ENCODE results near the gene FAM193A.
"Not testable (repeated sequence)": the region's sequence is repeated elsewhere in the genome, so short reads cannot be mapped to it uniquely, and the experiment has no call there.

Gene FAM193A, protein sequence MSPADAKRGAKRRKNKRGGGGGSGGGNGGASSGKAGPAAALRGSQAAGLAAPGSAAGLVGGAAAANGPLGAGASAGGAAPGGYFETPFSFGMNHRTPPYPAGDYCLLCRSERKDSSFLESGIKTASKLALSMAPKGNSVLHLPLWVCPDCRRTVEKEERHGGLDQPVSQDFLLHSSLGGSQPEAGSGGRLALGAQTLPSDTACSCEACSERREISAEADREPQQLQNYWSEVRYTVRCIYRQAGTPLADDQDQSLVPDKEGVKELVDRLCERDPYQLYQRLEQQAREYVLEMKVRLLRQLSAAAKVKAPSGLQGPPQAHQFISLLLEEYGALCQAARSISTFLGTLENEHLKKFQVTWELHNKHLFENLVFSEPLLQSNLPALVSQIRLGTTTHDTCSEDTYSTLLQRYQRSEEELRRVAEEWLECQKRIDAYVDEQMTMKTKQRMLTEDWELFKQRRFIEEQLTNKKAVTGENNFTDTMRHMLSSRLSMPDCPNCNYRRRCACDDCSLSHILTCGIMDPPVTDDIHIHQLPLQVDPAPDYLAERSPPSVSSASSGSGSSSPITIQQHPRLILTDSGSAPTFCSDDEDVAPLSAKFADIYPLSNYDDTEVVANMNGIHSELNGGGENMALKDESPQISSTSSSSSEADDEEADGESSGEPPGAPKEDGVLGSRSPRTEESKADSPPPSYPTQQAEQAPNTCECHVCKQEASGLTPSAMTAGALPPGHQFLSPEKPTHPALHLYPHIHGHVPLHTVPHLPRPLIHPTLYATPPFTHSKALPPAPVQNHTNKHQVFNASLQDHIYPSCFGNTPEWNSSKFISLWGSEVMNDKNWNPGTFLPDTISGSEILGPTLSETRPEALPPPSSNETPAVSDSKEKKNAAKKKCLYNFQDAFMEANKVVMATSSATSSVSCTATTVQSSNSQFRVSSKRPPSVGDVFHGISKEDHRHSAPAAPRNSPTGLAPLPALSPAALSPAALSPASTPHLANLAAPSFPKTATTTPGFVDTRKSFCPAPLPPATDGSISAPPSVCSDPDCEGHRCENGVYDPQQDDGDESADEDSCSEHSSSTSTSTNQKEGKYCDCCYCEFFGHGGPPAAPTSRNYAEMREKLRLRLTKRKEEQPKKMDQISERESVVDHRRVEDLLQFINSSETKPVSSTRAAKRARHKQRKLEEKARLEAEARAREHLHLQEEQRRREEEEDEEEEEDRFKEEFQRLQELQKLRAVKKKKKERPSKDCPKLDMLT (N-terminal part only)

DNA sequence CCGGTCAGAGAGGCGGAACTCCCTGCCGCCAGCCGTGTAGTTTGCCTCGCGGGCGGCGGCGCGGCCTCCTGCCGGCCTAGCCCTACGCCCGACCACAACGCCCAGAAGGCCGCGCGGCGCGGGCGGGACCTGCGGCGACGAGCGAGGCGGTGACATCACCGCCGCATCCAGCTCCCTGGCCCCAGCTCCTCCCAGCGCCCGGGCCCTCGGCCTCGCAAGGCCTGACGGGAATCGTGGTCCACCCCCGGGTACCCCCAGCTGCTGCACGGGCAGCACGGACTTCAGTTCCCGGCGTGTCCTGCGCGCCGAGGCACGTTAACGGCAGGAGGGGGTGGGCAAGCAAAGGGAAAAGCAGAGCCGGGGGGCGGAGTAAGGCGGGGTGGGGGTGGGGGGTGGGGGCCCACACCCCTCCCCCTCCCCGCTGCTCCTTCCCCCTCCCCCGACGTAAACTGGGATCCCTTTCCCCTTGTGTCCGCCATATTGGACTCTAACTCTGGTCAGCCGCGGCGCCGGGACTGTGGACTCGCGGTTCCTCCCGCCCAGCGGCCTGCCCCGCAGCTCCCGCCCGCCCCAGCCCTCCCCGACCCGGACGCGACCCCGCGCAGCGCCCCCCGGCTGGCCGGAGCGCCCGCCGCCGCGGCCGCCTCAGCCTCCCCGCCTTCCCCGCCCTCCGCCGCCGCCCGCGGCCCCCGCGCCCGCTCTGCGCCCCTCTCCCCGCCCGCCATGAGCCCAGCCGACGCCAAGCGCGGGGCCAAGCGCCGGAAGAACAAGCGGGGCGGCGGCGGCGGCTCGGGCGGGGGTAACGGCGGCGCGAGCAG lies at the start of gene FAM193A:
Gene FAM193A, plus strand, starts transcription at position 455 of the 818 bp plus-strand sequence. Its CDS starts 269 bp downstream, at position 724.
- peak; percentile 99 for DNase-seq

DNA sequence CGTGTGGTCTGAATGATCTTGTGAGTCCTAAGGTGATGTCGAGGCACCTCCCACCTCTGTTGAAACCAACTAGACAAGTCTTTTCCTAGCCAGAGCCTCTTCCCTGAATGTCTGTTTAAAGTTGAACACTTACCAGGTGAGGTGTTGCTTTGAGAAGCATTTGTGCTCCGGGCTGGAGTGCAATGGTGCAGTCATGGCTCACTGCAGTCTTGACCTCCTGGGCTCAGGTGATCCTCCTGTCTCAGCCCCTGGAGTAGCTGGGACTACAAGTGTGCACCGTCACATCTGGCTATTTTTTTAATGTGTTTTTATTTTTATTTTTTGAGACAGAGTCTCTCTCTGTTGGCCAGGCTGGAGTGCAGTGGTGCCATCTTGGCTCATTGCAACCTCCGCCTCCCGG lies 49.5 kb upstream of the FAM193A start:
- DNase-seq, result no peak

DNA sequence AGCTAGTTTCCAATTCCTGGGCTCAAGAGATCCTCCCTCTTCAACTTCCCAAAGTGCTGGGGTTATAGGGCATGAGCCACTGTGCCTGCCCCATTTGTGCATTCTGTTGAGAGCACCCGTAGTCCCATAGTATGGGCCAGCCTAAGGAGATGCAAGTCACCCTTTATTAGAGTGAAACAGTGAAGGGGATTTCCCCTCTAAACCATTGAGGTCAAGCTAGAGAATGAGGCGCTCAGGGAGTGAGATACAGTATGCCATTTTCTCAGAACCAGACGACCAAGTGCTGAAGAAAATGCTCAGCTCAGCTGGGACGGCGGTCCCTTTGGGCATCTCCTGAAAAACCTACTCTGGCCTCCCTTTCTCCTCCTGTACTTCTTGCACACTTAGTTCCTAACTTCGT lies 48.8 kb upstream of the FAM193A start:
- no peak for DNase-seq

DNA sequence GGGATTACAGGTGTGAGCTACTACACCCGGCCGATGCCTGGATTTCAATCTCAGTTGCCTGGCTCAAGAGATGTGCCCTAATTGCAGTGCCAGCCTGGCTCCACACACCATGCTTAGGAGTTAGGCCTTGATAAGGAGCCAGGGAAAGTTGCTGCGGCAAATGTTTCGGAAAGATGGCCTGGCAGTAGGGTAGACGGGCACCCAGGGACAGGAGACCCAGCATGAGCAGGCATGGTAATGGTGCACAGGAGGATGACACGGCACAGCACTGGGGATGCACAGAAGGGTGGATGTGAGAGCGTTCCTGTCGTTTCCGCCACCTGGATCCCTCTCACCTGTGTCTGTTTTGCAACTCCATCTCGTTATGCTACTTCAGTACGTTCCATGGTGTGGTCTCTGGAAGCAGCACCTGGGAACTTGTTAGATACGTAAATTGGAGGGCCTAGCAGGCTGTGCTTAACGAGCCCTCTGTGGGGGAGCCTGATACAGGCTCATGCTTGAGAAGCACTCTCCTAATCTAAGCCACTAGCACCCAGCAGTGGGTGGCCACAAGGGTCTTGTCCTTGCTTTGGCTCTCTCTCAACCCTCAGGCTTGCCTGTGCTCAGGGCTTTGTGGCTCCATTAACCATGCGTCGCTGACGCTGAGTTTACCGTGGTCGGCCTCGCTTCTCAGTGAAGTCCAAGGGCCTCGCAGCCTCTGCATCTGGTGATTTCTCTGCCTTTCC lies 47.2 kb upstream of the FAM193A start:
- no peak for DNase-seq

DNA sequence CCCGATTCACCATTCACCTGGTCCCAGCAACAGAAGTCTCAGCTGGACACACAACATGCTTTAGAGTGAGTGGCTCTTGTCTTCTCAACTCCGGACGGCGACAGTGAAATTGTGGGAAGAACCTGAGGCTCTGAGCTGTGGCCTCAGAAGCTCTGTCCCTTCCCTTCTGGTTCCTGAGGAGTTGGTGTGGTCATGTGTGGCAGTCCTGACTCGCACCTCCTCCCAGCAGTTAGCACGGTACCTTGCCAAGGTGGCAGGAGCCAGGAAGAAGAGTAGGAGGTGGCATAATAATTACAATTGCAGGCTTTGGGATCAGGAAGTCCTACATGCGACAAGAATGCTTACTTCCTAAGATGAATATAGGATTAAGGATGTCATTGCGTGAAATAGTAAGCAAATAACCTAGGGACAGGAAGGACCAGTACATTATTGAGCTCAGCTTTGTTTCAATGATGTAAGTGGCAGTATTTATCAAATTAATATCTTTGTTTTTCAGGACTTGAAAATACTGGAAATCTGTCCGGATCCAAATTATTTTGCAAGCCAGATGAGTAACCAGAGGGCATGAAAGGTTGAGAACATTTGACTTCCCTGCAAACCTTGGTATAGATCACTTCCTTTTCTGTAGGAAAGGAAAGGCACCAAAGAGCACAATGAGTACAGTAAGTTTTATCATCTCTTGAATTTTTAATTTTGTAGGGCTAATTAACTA lies 46.5 kb upstream of the FAM193A start:
- no peak for DNase-seq

DNA sequence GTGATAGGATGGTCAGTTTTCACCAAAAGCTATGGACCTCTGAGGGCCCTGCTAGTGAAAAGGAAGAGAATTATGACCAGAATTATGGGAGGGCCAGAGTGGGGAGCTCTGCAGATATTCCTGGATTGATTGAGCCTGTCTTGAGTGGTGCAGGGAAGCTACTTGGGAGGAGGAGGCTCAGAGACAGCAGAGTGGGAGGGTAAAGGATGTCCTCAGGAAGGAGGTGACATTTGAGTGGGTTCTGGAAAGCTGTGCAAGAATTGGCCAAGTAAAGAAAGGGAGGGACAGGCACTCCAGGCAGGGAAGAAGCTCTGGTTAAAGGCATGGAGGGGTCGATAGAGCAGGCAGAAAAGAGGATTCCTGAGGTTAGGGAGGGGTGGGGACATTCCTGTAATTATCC lies 43.5 kb upstream of the FAM193A start:
- no peak for DNase-seq

DNA sequence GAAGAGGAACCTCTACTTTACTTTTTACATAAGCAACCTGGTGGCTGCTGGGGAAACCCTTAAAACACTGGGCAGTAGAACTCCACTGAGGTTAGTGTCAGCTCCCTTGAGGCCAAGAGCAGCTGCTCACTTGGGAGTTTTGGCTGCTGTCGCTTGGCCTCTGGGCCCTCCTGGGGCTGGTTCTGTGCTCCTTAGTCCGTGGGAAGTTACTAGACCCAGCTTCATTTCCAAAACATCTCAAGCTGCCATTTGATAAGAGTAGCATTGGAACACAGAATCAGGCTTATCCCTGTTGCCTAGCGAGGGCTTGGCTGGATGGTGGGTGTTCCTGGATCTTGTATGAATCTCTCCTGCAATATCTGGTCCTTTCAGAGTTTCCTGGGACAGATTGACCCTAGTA lies 41.5 kb upstream of the FAM193A start:
- DNase-seq, result no peak

DNA sequence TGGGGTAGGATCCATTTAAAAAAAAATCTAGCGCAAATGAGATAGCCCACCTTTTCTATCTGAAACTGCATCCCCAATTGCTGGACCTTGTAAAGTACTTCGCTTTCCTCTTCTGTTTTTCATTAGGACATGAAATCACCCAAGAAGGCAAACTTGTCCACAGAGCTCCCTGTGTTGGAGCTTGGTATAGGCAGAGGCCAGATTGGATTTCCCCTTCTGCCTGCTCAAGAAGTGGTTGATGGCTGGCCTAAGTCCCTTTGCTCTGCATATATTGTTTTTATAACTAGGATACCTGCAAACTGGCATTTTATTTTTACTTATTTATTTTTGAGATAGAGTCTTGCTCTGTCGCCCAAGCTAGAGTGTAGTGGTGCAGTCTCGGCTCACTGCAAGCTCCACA lies 39.1 kb upstream of the FAM193A start:
- no peak for DNase-seq

DNA sequence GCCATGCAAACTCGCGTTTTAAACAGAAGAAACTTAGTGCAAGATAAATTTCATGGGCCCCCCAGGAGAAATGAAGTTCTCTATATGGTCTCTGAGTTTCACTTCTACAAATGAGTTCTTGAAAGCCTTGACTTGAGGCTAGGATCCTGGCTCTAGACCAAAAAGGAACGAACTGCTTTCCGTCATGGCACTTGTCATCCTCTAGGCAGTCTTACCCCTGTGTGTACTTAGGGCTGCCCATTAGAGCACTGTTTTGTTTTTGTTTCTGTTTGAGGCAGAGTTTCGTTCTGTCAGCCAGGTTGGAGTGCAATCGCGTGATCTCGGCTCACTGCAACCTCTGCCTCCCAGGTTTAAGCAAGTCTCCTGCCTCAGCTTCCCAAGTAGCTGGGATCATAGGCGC lies 38.5 kb upstream of the FAM193A start:
- DNase-seq, result no peak

DNA sequence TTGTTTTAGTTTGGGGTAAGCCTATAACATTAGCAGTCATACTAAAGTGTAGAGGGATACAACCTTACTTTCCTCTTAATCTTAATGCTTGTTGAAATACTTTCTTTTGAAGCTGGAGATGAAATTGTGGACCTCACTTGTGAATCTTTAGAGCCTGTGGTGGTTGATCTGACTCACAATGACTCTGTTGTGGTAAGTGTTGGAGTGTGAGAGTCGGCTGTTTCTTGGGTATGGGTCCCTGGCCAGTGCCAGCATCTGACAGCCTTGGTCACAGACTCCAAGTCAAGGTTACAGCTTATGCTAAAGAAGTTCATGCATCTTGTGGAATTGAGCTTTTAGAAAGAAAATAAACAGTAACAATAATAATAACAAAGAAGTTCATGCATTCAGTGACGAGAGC lies 35.9 kb upstream of the FAM193A start:
- DNase-seq, result no peak

DNA sequence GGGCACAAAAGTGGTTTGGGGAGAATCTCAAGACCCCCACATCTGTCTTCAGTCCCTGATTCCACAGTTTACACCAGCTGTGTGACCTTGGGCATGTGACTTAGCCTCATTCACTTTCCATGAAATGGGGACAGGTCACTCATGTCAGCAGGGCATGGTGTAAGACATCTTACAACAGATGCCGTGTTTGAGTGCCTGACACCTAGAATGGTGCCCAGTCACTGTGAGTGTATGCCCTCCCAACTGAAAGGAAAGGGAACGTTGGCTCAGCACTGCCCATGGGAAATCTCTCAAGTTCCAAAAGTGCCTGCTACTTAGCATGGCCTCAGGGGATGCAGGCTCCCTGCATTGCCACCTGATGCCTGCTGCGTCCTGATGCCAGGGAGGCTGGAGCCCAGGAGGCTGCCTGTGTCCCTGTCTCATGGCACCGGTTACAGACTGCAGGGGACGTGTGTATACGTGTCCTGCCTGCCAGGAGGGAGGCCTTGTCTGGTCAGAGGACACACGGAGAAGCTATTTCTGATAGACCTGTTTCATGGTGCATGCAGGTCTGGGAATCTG lies 35.3 kb upstream of the FAM193A start:
- DNase-seq, result no peak

DNA sequence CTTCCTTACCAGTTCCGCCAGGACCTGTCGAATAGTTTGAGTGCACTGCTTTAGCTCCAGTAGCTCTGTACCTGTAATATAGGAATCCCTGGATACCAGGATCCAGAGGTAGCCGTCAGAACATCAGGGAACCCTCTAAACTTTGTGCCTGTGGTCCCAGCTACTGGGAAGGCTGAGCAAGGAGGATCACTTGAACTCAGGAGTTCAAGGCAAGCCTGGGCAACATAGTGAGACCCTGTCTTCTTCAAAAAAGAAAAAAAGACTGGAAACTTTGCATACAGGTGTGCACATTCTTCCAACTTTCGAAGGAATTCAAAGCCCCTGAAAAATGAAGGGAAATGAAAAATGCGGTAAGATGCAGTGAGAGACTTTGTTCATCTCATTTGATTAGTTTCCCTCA lies 32.6 kb upstream of the FAM193A start:
- DNase-seq, result no peak

DNA sequence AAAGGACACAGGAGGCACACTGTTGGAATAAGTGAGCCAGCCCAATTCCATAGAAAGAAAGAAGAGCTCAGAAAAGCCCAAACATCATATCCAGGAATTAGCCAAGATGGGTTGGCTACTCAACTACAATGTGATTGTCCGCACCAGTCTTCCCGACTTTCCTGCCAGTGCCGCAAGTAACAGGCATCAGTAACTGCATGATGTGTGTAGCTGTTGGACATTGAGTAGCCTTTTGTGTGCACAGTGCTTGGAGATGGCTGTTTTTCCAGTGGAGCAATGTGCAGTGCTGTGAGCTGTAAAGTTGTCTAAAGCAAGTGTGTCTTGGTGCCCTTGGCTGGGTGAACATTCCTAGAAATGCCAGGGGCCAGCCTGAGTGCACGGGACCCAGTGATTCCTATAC lies 29.2 kb upstream of the FAM193A start:
- DNase-seq, result no peak

DNA sequence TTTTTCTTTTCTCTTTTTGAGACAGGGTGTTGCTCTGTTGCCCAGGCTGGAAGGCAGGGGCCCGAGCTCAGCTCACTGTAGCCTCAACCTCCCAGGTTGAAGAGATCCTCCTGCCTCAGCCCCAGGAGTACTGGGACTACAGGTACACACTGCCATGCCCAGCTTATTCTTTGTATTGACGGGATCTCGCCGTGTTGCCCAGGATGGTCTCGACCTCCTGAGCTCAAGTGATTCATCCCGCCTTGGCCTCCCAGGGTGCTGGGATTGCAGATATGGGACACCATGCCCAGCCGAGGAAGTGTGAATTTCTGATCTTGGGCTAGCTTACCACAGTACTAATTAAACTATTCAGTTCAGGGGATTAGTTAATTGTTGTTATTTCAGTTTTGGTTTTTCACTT lies 28.6 kb upstream of the FAM193A start:
- DNase-seq, result no peak

DNA sequence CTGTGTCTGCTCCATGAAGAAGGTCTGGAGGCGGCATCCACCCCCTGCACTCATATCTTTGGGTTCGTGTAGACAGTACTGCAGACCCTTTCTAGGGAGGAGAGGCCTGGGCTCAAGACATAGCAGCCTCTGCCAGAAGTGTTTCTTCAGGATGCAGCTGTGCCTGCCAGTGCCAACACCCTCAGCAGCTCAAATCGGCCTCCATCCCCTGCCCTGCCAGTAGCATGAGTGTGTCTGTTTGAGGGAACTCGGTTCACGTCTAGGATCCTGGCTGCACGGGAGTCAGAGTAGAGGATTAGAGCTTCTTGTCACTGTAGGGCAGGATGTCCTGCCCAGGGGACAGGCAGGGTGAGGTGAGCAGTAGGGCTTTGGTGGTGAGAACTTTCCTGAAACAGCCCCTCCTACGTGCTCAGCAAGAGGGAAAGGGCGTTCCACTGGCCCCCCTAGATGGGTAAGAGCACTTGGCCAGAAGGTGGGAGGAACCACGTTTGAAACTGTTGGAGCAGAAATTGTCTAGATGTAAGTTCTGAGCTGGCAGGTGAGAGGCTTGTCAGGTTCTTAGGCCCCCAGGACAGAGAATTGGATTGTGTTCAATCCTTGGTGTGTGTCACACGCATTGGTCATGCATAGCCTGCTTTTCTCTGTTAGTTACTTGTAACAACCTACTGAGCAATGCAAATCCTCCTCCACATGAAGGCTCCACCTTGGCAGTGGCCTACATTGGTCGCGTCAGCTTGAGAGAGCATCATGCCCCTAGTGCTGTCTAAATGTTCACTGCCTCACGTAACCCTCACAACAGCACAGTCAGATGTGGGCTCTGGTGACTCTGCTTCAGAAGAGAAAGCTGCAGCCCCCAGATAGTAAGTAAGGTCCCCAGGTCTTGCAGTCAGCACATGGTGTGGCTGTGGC lies 25.8 kb upstream of the FAM193A start:
- no peak for DNase-seq

DNA sequence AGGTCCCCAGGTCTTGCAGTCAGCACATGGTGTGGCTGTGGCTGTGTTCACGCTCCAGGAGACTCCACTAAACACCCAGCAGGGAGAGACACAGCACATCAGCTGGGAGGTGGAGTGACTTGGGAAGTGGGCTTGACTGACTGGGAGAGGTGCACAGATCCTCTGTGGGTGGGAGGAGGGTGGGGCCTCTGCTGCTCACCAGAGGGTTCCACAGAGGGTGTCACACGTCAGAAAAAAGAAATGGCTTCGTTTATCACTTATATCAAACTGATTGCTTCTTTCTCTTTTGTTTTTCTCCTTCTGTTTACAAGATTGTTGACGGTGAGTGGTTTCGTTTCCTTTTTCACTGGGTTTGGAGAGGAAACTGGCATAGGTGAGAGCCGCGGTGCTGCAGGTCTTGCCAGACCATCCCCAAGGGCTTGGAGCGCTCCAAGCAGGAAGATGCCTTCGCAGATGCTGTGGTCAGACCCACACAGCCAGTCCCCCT lies 24.8 kb upstream of the FAM193A start:
- DNase-seq, result no peak

DNA sequence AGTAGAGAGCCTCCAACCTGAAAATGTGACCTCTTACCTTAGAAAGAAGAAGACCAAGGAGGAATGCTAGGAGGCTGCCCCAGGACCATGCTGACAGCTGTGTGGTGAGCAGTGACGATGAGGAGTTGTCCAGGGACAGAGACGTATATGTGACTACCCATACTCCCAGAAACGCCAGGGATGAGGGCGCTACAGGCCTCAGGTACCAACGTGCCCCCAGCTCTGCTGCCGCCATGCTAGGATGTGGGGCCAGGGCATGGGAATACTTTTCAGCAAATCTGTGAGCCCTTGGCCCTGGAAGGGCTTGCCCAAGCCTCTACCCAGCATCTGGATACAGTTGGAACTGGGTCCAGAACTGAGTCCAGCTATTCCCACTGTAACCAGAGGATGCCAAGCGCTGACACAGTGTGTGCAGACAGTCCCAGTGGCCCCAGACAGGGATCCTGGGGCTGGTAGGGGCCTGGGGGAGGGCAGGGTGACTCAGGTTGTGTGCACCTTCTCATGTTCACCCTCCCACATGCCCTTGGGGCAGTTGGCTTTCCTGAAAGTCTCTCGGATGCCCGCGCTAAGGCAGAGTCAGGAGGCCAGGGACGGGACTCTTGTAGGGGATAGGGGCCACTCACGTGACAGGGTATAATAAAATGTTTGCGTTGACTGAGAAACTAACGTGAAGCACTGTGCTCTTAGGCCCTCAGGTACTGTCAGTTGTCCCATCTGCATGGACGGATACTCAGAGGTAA lies 23.9 kb upstream of the FAM193A start:
- no peak for DNase-seq

DNA sequence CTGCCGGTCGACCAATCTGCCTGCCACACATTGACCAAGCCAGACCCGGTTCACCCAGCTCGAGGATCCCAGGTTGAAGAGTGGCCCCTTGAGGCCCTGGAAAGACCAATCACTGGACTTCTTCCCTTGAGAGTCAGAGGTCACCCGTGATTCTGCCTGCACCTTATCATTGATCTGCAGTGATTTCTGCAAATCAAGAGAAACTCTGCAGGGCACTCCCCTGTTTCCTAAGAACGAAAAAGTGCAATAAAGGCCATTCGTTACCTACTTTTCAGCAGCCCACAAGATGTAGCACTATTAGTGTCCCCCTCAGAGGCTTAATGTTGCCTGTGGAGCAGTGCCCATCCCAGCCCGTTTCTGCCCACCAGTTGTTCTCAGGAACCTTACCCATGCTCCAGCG lies 22.3 kb upstream of the FAM193A start:
- not testable (repeated sequence) for DNase-seq

DNA sequence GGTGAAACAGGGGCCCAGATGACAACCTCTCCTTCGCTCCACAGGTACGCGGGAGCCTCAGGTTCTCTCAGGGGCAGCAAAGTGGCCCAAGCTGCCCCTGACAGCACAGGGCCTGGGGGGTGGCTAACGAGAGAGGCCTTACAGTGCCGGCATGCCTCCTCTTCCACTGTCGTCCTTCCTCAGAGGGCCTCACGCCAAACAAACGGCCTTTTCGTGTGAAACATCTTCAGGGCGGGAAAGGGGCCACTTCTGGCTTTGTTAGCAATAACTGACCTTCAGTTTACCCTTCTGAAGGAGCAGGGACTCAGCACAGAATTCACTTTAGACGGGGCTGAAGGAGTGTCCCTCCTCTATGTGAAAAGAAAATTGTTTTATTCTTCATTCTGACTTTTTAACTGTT lies 21.5 kb upstream of the FAM193A start:
- not testable (repeated sequence) for DNase-seq
